SKM-1 (cell line): Measurements from ENCODE around the gene CPAMD8.
"Not testable (repeated sequence)": the region's sequence is repeated elsewhere in the genome, so short reads cannot be mapped to it uniquely, and the experiment has no call there.

Source experiments
- DNase-seq: peaks from one replicate; lab custom pipeline; 2025; ENCODE audit not compliant: unreplicated experiment; lab: John Stamatoyannopoulos, UW

Gene CPAMD8

GRCh38 chr19:16949496-16950023, 77.0 kb downstream of the CPAMD8 start:
- DNase-seq: no peak

GRCh38 chr19:16946951-16947940, 79.4 kb downstream of the CPAMD8 start:
- DNase-seq: no peak

DNA sequence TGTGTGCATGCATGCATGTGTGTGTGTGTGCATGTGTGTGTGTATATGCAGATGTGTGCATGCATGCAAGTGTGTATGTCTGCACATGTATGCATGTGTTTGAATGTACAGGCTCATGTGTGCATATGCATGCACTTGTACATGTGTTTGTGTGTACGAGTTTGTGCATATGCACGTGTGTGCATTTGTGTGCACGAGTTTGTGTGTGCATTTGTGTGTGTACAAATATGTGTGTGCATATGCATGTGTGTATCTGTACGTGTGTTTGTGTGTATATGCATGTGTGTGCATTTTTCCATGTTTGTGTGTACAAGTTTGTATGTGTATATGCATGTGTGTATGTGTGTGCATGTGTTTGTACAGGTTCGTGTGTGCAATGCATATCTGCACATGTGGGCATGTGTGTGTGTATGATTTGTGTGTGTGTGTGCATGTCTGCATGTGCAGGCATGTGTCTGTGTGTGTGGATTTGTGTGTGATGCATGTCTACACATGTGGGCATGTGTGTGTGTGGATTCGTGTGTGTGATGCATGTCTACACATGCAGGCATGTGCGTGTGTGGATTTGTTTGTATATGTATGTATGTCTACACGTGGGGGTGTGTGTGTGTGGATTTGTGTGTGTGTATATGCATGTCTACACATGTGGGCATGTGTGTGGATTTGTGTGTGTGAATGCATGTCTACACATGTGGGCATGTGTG, 80.7 kb downstream of the CPAMD8 start:
- no peak for DNase-seq

DNA sequence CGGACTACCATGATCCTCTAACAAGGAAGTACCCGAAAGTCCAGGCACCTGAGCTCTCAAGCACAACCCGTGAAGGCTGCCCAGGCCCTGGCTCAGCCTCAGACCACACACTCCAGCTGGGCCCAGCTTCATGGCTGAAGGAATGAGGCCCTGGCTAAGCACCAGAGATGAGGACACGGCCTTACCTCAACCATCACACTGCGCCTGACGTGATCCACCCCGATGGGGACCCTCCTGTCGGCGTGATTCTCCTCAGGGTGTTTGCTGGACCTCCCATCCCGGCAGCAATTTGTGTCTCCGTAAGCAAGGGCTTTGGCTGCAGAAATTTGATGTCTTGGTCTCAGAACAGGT, 81.3 kb downstream of the CPAMD8 start:
- DNase-seq: no peak

DNA sequence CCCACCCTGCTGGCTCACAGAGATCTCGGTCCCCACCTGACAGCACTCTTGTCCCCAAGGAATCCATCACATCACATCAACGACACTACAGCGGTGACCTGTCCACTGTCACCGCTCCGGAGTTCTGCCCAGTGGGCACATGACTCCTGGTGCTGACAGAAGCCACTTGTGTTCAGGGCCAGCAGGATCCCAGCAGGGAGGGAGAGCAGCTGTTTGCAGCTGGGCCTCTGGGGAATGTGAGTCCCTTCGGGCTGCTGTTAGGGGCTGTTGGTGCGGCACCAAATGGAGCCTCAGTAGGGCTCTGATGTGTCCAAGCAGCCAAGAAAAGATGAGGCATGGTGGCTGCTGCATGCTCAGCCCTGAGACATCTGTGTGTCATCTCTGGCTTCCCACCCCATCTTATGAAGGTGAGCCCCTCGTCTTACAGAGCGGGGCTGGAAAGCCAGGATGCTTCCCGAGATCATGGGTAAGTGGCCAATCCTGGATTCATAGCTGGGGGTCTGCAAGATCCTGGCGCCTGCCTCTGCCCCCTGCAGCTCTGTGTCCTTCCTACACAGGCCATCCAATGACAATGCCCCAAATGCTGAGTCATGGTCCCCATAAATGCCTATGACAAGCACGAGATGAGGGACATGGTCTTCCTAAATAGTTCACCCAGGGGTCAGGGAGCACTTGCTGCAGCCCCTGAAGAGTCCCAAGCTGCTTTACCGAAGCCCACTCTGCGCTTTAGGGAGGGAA, 81.8 kb downstream of the CPAMD8 start:
- no peak for DNase-seq

- DNase-seq: no peak
Observed at GRCh38 chr19:16943942-16944625, 82.5 kb downstream of the CPAMD8 start.

GRCh38 chr19:16943090-16943489, 83.5 kb downstream of the CPAMD8 start:
- not testable (repeated sequence) for DNase-seq

- DNase-seq: no peak
Observed at GRCh38 chr19:16942583-16942982, 84.0 kb downstream of the CPAMD8 start.

DNA sequence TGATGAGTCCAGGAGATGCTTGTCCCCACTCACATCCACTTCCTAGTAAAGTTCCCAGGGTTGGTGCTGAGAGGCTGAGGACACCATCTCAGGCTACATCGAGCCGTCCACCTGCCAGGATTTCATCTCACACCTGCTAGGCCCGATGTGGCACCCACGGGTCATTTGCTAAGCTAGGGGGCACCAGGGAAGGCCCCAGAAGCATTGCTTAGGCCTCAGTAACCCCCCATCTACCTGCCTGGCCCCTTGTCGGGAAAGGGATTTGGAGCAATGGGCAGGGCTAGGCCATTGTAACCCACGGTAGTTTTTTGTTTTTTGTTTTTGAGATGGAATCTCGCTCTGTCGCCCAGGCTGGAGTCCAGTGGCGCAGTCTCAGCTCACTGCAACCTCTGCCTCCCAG, 86.0 kb downstream of the CPAMD8 start:
- DNase-seq: no peak

GRCh38 chr19:16940063-16940462, 86.5 kb downstream of the CPAMD8 start:
- DNase-seq: not testable (repeated sequence)

DNA sequence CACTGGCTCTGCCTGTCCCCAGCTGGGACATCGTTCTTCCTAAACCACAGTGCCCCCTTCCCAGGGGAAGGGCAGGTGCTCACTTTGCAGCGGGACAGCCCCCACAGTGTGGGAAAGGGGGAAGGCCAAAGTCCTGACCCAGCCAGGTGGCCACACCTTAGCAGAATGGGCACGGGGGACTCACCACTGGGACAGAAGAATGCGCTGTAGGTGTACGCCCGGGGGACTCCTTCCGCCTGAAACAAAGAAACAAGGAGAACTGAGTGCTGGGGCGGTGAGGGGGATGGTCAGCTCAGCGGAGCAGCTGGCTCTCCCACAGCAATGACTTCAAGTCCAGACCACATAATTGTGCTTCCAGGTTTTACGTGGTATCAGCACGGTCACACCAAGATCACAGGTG, 88.4 kb downstream of the CPAMD8 start:
- DNase-seq: no peak

DNA sequence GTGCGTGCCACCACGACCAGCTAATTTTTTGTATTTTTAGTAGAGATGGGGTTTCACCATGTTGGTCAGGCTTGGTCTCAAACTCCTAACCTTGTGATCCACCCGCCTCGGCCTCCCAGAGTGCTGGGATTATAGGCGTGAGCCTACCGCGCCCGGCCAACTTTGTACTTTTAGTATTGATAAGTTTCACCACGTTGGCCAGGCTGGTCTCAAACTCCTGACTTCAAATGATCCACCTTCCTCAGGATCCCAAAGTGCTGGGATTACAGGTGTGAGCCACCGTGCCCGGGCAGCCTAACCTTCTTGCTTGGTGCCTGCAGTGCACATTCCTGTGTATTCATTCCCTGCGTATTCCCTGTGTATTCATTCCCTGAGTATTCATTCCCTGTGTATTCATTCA, 88.8 kb downstream of the CPAMD8 start:
- DNase-seq: not testable (repeated sequence)

DNA sequence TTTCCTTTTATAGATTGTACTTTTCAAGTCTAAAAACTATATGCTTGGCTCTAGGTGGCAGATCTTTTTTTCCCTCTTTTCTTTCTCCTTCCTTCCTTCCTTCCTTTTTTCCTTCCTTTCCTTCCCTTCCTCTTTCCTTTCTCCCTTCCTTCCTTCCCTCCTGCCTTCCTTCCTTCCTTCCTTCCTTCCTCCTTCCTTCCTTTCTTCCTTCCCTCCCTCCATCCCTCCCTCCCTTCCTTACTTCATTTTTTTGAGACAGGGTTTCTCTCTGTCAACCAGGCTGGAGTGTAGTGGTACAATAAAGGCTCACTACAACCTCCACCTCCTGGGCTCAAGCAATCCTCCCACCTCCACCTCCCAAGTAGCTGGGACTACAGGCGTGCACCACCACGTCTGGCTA, 89.7 kb downstream of the CPAMD8 start:
- no peak for DNase-seq

GRCh38 chr19:16934489-16934888, 92.1 kb downstream of the CPAMD8 start:
- DNase-seq: no peak

- DNase-seq: no peak
Observed at GRCh38 chr19:16931306-16931705, 95.3 kb downstream of the CPAMD8 start.

DNA sequence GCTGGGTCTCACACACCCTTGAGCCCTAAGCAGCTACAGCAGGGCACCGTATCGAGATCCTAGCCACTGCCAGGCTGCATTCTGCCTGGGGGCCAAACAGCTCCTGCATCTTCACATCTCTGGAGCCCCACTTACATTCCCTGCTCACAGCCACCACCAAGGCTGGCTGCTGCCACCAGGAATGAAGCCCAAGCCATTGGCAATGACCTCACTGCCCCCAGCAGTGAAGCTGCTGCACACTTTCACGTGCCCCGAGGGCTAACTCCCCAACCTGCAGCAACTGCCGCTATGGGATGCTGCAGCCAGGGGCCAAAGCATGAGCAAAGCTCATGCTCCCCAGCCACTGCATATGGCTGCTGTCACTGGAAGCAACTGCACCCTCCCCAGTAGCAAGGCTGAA, 95.9 kb downstream of the CPAMD8 start:
- no peak for DNase-seq

- DNase-seq: no peak
Observed at GRCh38 chr19:16928916-16929315, 97.7 kb downstream of the CPAMD8 start.

DNA sequence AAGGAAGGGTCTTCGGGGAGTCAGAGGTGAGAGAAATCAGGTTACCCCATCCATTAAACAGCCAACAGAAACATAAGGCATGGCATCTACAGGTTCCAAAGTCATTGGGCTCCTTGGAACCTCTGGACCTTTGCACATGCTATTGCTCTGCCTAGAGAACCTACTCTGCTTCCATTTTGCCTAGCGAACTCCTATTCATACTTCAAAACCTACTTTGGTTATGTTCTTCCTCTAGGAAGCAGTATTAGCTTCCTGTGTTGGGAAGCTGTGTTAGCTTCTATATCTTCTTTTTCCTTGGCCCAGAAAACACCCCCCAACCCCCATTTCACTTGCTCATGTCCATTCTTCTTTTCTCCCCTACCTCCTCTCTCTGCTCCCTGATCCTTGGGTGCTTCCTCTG, 98.3 kb downstream of the CPAMD8 start:
- no peak for DNase-seq

DNA sequence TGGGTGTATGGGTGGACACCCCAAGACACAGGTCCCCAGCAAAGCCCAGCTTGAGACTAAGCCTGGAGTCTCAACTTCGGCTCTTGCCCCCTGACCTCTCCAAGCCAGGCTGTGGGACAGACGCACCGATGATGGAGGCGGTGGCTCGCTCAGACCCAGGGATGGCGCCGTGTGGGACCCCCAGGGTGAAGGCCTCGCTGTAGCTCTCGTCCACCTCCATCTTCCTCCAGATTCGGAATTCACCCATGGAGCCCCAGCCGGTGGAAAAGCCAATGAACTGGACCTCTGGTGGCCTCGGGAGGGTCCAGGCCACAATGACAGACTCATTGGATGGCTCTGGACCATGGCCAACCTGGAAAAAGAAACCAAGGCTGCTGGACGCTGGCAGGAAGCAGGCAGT, 98.7 kb downstream of the CPAMD8 start:
- no peak for DNase-seq

DNA sequence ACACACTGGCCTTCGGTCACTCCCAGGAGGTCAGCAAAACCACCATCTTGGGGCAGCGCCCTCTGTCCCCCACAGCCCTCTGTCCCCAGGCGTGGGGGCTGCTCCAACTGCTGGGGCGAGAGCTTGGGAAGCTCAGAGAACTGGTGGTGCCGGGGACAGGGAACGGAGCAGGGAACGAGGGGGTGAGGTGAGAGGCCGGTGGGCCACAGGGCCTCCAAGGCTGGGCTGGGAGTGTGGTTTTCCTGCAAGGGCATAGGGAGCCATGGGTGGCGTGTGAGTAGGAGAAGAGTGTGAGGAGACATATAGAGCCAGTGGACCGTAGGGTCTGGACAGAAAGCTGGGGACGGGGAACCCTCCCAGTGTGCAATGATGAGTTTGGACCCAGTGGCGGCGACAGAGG, 103.7 kb downstream of the CPAMD8 start:
- no peak for DNase-seq

DNA sequence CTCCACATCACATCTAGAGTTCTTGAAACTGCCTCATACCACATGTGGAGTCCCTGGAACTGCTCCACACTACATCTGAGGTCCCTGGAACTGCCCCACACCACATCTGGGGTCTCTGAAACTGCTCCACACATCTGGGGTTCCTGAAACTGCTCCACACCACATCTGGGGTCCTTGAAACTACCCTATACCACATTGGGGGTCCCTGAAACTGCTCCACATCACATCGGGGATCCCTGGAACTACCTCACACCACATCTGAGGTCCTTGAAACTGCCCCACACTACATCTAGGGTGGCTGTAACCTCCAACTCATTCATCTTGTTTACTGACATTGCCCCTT, 104.0 kb downstream of the CPAMD8 start:
- DNase-seq: no peak
